HG02973 (cell line): ENCODE data around the gene MAP3K2.

Experiments
- ATAC-seq: cut with Tn5 transposase; IDR thresholded peaks from one replicate; pipeline ENCODE4 v1.9.1; 2021; ENCODE audit warnings: moderate library complexity; ENCODE audit not compliant: unreplicated experiment

The MAP3K2 gene

GRCh38 chr2:127386764-127387654 lies 766 bp downstream of the MAP3K2 start:
- peak; percentile 51 for ATAC-seq

GRCh38 chr2:127386246-127386645 lies 1.5 kb downstream of the MAP3K2 start:
- ATAC-seq, result no peak

- ATAC-seq, result no peak
Measured at GRCh38 chr2:127384529-127384928, 3.2 kb downstream of the MAP3K2 start.

GRCh38 chr2:127382831-127383230 lies 4.9 kb downstream of the MAP3K2 start:
- ATAC-seq, result no peak

GRCh38 chr2:127381762-127382161 lies 6.0 kb downstream of the MAP3K2 start:
- no peak for ATAC-seq

- ATAC-seq, result no peak
Measured at GRCh38 chr2:127379712-127380355, 7.9 kb downstream of the MAP3K2 start.

GRCh38 chr2:127378720-127379119 lies 9.1 kb downstream of the MAP3K2 start:
- no peak for ATAC-seq

- ATAC-seq, result no peak
Measured at GRCh38 chr2:127377262-127377661, 10.5 kb downstream of the MAP3K2 start.

GRCh38 chr2:127376257-127376656 lies 11.5 kb downstream of the MAP3K2 start:
- ATAC-seq, result no peak

- no peak for ATAC-seq
Measured at GRCh38 chr2:127373362-127374083, 14.3 kb downstream of the MAP3K2 start.

GRCh38 chr2:127371037-127371436 lies 16.7 kb downstream of the MAP3K2 start:
- no peak for ATAC-seq

GRCh38 chr2:127370010-127370409 lies 17.8 kb downstream of the MAP3K2 start:
- ATAC-seq, result no peak

- ATAC-seq, result no peak
Measured at GRCh38 chr2:127365211-127365643, 22.5 kb downstream of the MAP3K2 start.

GRCh38 chr2:127362971-127363370 lies 24.8 kb downstream of the MAP3K2 start:
- ATAC-seq, result no peak

GRCh38 chr2:127361929-127362885 lies 25.6 kb downstream of the MAP3K2 start:
- ATAC-seq, result no peak

- ATAC-seq, result no peak
Measured at GRCh38 chr2:127360242-127360641, 27.5 kb downstream of the MAP3K2 start.

GRCh38 chr2:127359520-127359919 lies 28.3 kb downstream of the MAP3K2 start:
- no peak for ATAC-seq

- no peak for ATAC-seq
Measured at GRCh38 chr2:127358971-127359370, 28.8 kb downstream of the MAP3K2 start.

- no peak for ATAC-seq
Measured at GRCh38 chr2:127358044-127358443, 29.7 kb downstream of the MAP3K2 start.

- ATAC-seq, result no peak
Measured at GRCh38 chr2:127357591-127357990, 30.2 kb downstream of the MAP3K2 start.
